NCI-H748 (cell line): ENCODE data around the gene KIF3A.

Experiments
- DNase-seq: peaks from one replicate; lab custom pipeline; 2025; ENCODE audit not compliant: unreplicated experiment; lab: John Stamatoyannopoulos, UW

The KIF3A gene

DNA sequence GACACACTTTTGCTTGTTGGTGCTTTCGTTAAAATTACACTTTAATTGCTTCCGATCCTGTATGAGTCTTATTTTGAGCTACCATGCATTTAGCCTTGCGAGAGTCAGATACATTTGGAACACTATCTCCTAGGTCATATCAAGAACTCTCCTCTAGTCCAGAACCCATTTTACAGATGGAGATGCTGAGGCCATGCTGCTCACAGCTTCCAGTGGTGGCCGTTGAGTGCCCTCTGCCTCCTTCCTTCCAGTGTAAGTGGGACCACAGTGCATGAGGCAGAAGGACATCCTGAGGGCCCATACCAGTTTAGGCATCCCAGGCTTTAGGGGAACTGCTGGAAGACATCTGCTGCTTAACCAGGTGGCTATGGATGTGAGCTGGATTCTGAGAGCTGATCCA is 16.8 kb upstream of the KIF3A start:
- no peak for DNase-seq

DNA sequence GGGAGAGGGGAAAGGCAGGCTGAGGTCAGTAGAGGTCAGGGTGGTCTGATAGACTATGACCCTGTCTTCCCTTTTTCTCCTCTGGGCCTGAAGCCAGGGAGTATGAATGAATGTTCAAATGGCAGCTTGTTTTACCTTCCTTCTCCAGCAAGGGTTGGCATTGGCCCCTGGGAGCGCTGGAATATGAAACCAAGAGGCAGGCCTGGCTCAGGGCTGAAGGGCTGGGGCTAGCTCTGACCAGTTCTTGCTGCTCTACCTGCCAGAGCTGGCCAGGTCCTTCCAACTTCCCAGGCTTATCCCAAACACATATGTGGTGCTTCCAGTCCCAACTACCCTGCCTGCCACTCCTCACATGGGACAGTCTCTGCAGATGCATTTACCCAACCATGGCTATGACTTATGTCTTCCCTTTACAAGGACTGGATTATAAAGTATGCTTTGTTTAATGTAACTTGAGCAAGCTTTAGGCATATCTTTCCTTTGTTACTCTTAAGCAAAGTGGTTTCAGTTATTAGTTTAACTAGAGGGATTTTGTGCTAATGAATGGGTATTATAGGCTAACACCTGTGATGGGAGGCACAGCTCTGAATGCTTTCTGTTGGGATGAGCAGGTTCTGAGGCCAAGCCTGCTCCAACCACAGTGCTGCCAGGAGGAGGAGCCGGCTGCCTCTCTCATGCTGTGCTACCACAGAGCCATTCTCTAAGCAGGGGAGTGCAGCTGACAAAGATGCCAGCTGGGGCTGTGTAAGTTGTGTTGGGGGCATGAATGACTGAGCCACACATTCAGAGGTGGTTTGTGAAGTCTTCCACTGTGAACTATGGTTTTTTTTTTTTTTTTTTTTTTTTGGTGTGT is 16.0 kb upstream of the KIF3A start:
- peak; percentile 13 for DNase-seq

DNA sequence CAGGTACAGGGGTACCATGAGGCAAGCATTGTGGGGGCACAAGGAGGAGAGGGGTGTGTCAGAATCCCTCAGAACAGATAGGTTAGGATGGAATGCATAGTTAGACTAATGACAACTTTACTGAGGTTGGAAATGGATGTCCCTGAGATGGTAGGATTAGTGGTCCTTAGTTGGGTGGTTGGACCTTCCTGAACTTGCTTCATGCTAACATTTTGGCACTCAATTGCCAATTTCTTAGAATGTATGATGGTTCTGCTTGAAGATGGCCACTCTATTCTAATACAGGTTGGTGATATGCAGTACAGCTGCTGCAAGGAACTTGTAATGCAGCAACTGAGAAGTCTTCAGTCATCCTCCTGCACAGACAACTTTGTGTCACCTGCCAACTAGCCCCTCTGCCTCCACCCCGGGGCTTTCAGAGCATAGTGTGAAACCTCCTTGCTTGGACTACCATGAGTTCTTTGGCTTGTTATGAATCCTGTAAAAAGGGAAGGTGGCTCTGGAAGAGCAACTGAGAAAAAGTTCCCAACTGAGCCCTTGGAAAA is 15.3 kb upstream of the KIF3A start:
- DNase-seq = no peak

DNA sequence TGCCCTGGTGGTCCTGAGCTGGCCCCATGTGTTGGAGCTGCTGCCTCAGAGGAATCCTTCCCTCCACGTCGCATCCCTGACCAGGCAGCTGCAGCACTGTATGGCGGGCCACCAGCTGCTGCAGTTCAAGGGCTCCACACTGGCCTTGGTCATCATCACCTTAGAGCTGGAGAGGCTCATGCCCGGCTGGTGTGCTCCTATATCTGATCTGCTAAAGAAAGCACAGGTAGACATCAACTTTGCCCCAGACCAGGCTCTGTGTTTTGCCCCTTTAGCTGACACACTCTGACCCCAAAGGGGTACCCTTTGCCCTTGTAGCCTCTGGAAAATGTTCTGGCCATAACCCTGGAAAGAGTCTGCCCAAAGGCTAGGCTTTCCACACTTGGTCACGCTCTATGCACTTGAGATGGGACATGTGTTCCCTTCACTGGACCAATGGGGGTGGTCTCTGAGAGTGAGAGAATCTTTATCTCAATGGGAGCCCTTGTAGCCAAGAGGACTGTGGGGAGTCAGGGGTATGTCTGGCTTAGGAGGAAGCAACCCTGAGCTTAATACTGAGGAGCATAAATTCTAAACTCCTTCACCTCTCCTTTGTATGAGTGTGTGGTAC is 14.7 kb upstream of the KIF3A start:
- DNase-seq = no peak

DNA sequence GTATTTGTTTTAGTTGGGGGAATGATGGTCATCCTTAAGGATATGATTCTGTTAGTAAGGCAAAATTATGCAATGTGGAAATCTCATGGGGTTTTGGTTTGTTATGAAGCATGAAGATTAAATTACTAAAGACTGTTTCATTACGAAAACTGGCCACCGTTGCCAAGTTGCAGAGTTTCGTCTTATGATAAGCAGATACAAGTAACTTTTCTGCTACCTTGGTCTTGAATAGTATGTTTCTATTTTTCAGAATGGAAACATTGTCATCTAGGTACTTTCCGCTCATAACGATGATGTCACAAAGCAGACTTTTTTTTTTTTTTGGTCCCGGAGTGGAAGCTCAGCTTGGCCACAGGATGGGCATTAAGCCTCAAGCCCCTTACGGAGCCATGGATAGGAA is 14.1 kb upstream of the KIF3A start:
- no peak for DNase-seq

DNA sequence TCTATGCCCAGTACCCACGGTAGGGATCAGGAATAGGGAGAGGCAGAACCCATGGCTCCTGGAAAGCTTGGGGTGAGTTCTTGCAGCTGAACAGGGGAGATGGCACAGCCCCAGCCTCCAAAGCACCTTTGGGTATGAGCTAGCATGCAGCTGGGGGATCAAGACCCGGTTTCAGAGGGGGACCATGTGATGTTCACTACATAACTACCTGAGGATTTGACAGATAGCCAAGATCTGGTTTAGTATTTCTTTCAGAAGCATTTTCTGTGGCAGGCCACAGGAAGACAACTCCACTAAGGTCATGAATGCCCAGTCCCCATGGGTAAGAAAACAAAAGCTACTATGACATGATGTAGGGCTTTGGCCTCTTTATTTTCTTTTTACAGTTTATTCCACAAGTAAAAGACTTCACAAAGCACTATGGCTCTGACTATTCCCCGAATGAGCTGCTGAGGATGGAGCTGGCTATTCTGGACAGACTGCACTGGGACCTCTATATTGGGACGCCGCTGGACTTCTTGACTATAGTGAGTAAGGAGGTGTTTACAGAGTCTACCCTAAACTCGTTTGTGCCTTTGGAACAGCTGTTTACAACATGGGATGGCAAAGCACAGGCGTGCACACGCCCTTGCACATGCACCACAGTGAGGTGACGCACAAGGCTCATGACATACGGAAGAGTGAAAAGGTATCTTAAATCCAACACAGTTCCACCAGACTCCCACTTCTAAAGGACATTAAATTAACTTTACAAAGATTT is 13.3 kb upstream of the KIF3A start:
- DNase-seq = no peak

DNA sequence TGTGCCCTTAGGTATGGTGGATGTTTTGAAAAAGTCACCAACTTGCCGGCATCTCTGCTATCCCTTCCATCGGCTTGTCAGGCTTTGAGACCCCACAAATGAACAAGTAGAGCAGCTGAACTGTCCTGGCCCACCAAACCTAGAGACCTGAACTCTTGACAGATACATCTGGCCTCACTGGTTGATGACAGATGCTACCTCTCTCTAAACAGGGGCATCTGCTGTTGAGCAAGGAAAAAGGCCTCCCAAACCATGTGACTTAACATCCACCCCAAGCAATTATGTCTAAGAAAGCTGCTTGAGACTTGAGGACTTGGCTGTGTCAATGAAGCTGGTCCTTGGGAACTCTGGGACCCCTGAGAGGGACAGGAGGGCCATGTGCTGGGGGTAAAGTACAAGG is 12.2 kb upstream of the KIF3A start:
- no peak for DNase-seq

DNA sequence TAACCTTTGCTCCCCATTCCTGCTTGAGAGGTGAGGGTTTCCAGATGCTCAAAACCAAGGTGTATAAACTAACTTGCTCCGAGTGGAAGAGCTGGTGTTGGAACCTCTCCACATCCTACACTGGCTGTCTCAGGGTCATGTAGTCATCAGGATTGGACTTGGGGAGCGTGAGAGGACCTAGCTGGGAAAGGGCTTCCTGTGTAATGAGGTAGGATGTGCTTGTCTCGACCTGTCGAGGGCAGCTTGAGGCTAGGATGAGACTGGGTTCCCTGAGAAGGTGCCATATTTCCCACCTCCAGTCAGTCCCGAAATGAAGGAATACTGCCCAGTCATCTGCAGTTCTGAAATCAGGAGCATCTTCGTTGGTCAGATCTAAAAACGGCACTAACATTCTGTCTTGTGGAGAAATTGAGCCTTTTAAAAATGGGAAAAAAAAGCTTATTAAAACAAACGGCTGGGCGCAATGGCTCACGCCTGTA is 11.2 kb upstream of the KIF3A start:
- DNase-seq = no peak

DNA sequence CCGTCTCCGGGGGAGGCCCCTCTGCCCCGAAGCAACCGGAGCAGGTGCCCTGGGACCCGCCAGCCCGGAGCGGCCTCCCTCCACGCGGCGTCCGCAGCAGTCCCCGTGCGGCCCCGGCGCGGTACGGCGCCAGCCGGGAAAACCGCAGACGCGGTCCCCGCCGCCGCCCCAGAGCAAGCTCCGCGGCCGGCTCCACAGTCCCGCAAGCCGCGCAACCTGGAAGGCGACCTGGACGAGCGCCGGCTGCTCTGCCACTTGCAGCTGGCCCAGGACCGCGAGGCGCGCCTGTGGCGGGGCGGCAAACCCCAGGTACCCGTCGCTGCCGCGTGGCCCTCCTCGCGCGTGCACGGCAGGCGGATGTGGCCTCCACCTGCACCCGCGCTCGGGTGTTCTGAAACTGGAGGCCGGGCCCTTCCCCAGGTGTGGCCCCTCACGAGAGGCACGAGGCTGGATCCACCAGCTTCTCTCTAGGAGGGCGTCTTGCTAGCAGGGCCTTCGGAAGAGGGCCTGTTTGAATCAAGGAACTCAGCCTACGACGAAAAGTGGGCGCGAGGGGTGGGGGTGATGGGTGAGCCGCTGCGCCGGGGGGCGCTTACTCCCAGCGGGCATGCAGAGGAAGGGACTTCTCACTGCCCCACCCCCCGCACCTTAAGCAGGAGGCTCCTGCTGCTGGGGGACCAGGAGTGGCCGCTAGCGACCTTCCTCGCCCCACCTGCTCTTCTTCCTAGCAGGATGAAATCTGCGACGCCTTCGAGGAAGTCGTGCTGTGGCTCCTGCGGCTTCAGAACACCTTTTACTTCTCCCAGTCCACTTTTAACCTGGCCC is 10.5 kb upstream of the KIF3A start:
- DNase-seq = no peak

DNA sequence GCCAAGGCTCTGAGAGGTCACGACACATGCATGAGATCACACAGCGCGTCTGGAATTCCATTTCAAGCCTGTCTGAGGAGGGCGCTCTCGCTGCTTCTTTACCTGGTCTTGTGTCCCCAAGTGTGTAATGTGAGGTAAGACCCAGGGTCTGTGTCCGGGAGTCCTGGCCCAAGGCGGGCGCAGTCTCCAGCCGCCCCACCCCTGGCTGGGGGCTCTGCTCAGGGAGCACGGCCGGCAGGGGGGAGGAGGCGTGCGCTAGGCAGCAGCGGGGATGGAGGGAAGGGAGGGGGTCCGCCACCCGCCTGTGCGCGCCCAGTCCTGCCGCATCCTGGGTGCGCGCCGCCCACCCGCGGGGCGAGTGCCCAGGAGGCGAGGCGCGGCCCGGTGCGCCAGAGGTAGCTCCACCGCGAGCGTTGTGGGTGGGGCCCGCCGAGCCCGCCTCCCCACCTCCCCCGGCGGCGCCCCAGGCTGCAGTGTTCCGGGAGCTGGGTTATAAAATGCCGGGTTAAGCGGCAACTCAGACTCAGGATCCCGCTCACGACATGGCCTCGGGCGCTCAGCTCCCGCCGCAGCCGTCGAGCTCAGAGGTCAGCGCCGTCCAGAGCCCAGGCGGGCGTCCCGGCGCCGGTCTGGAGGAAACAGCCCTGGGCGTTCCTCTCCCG is 9.7 kb upstream of the KIF3A start, which contains the start of gene CCNI2:
TSS of gene CCNI2 (plus strand) at position 473 of the 662 bp plus-strand sequence. CDS start at position 543, 70 bp downstream.
- DNase-seq = peak; percentile 11

DNA sequence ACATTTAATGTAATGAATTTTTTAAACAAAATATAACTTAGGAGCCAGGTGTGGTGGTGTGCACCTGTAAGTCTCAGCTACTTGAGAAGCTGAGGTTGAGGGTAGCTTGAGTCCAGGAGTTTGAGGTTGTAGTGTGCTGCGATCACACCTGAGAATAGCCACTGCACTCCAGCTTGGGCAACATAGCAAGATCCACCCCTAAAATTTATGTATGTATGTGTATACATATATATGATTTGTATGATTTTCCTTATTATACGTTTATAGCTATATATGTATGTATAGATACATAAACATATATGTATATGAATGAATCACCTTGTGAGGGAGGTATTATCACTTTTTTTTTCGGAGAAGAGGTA is 9.2 kb upstream of the KIF3A start:
- DNase-seq = no peak

DNA sequence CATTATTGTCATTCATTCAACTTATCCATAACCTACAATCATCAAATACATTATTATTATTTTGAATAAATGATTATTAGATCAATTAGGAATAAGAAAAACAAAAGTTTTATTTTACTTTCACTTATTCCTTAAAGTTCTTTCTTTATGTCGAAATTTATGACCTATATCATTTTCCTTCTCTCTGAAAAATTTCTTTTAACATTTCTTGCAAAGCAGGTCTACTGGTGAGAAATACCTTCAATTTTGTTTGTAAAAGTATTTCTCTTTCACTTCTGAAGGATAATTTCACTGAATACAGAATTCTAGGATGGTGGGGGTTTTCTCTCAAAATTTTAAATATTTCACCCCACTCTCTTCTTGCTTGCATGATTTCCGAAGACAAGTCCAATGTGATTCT is 7.3 kb upstream of the KIF3A start:
- no peak for DNase-seq

DNA sequence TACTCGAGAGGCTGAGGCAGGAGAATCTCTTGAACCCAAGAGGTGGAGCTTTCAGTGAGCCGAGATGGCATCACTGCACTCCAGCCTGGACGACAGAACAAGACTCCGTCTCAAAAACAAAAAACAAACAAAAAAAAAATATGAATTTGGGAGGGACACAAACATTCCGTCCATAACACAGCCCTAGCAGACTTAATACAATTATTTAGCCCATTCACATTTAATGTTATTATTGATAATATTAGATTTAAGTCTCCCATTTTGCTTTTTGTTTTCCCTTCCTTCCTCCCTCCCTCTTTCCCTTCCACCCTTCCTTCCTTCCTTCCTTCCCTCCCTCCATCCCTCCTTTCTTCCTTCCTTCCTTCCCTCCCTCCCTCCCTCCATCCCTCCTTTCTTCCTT is 5.3 kb upstream of the KIF3A start:
- DNase-seq = no peak

DNA sequence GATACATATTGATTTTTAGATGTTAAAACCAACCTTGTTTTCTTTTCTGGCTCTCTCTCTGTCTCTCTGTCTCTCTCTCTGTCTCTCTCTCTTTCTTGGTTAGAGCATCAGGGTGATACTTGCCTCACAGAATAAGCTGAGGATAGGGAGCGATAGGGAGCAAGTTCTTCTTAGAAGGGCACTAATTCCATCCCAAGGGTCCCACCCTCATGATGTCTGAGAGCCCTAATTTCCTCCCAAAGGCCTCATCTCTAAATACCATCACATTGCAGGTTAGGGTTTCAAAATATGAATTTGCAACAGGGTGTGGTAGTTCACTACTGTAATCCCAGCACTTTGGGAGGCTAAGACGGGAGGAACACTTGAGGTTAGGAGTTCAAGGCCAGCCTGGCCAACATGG is 4.8 kb upstream of the KIF3A start:
- DNase-seq = no peak

DNA sequence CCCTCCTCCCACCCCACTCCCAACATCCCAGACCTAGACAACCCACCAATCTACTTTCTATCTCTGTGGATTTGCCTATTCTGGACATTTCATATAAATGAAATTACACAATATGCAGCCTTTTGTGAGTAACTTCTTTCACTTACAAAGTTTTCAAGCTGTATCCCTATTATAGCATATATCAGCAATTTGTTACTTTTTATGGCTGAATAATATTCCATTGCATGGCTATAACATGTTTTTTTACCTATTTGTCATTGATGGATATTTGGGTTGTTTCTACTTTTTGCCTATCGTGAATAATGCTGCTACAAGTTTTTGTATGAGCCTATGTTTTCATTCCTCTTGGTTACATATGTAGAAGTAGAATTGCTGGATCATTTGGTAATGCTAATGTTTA is 1.9 kb upstream of the KIF3A start:
- no peak for DNase-seq

DNA sequence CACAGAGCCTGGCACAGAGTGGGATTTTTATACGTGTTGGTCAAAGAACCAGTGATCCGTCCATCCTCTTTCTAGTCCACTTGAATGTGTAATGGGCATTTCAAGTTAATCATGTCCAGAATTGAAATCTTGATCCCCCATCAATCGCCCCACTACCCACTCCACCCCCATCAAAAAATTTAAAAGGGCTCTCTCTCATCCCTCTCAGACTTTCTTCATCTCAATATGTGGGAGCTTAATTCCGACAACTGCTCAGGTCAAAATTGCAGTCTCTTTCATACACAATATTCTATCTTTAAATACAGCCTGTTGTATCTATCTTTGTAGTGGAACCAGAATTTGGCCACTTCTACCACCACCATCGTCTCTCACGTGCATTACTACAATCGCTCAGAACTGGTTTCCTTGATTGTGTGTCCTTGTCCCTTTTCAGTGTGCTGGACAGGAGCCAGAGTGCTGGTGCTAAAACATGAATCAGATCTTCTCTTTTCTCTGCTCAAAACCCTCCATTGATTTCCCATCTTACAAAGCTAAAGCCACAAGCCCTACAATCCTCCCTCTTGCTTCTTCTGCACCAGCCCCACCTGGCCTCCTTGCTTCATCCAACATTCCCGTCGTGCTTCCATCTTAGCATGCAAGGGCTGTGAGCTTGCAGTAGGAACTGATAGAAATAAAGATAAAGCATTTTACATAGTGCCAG is 786 bp upstream of the KIF3A start:
- no peak for DNase-seq

DNA sequence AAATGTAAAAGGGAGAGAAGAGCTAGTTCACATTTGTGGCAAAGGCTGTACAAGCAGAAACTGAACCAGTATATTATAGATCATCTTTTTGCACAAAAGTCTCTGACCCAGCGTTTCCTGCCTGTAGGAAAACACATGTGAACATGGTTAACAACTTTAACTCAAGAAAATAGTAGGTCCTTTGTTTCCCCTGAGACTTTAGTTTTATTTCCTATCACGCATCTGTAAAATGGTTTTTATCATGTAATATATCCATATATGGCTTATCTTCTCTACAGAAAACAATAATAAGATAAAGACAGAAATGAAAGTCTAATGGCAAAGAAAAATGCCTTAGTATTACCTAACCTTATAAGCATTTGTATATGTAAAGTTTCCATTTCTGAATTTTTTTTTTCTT is 2.7 kb downstream of the KIF3A start:
- no peak for DNase-seq

DNA sequence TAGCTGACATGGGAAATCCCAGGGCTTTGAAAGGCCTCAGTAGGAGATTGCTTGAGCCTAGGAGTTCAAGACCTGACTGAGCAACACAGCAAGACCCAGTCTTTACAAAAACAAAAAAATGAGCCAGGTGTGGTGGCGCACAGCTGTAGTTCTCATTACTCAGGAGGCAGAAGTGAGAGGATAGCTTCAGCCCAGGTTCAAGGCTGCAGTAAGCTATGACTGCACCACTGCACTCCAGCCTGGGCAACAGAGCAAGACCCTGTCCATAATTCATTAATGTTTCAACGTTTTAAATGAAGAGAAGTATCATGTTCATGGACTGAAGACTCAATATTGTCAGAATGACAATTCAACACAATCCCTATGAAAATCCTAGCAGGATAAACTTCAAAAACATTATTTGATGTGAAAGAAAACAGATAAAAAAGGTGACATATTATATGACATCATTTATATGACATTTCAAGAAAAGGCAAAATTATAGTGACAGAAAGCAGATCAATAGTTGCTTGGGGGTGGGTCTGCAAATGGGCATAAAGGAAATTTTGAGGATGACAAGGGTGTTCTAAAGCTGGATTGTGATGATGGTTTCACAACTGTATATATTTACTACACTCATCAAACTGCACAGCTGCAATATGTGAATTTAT is 3.7 kb downstream of the KIF3A start:
- DNase-seq = no peak

DNA sequence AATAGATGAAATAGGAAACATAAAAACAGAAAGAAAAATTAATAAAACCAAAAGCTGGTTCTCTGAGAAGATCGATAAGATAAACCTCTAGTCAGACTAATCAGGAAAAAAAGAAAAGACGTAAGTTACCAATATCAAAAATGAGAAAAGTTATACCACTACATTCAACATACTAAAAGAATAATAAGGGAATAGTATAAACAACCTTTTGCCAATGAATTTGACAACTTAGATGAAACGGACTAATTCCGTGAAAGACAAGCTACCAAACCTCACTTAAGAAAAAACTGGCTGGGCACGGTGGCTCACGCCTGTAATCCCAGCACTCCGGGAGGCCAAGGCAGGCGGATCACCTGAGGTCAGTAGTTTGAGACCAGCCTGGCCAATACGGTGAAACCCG is 7.5 kb downstream of the KIF3A start:
- DNase-seq = no peak
